Activated T-cell treated with anti-CD3 and anti-CD28 coated beads, Interleukin-2, amount 50 U/mL, for 72 hours (primary cell): ENCODE data around the gene HMHB1. TPM values are rescaled to one million over a fixed set of nuclear protein-coding genes. Genes with fewer than 3 reads are reported as not detected.

Experiments used
- ATAC-seq, 2 donors: fragments of 150-1000 bp; cut with Tn5 transposase; replicated peaks in 1 of 2; 2 replicates each; pipeline ENCODE4 v1.10.0; 2021; ENCODE audit warnings: moderate library complexity in 2 of 2, mild to moderate bottlenecking in 1 of 2
- DNase-seq, 2 donors: peaks; one replicate each; pipeline ENCODE4 v3.0.0; 2021 to 2022; ENCODE audit warnings: mixed read lengths in 1 of 2
- H3K27ac Mint-ChIP-seq: one replicate; pipeline ENCODE4 v1.8.0; 2022; ENCODE audit warnings: mild to moderate bottlenecking, moderate library complexity, mixed read lengths
- H3K27me3 Mint-ChIP-seq: one replicate; pipeline ENCODE4 v1.8.0; 2022; ENCODE audit warnings: low read depth, mixed read lengths
- H3K36me3 Mint-ChIP-seq, 2 donors: one replicate each; pipeline ENCODE4 v1.8.0; 2022; ENCODE audit warnings: mixed read lengths in 2 of 2, mild to moderate bottlenecking in 1 of 2; ENCODE audit not compliant: insufficient read depth in 2 of 2
- H3K4me1 Mint-ChIP-seq: one replicate; pipeline ENCODE4 v1.8.0; 2022; ENCODE audit warnings: low read depth, mixed read lengths
- H3K4me3 Mint-ChIP-seq, 2 donors: one replicate each; pipeline ENCODE4 v1.8.0; 2022; ENCODE audit warnings: mild to moderate bottlenecking in 2 of 2, mixed read lengths in 2 of 2, moderate library complexity in 2 of 2
- H3K9me3 Mint-ChIP-seq, 2 donors: one replicate each; pipeline ENCODE4 v1.8.0; 2022; ENCODE audit warnings: mixed read lengths in 2 of 2
- total RNA-seq, 2 donors: library from RNA; stranded (reverse); gene quantifications; one replicate each; pipeline ENCODE4 v1.2.3, GENCODE V29; 2022

HMHB1 gene
- total RNA-seq, 2 donors from 2014 or later: not detected

DNA sequence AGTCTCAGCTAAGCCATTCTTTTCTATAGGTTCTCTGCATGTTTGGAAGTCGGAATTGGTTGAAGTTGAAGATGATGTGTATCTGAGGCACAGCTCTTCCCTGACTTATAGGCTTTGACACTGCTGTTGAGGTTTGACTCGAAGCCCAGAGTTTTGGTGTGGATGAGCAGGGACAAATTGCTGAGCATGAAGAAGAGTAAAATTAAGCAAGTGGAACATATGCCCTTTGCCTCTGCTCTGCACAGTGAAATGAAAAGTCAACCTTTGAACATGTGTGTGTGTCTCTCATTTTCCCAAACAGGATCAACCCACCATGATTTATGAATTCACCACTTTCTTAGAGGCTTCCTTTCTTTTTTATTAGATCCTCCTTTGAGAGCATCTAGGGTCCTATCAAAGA is 8.5 kb downstream of the HMHB1 start:
- H3K4me1 Mint-ChIP-seq: no peaks in the 10 kb centered on the region
- peaks cover 6% of the 10 kb centered on the region for H3K27me3 Mint-ChIP-seq
- DNase-seq: no peak
- H3K36me3 Mint-ChIP-seq: no peaks in the 10 kb centered on the region
- H3K27ac Mint-ChIP-seq: no peak overlapping the region
- peaks cover 0 to 2% of the 10 kb centered on the region in 2 donors for H3K9me3 Mint-ChIP-seq
- ATAC-seq: no peak
- H3K4me3 Mint-ChIP-seq: no peak overlapping the region

DNA sequence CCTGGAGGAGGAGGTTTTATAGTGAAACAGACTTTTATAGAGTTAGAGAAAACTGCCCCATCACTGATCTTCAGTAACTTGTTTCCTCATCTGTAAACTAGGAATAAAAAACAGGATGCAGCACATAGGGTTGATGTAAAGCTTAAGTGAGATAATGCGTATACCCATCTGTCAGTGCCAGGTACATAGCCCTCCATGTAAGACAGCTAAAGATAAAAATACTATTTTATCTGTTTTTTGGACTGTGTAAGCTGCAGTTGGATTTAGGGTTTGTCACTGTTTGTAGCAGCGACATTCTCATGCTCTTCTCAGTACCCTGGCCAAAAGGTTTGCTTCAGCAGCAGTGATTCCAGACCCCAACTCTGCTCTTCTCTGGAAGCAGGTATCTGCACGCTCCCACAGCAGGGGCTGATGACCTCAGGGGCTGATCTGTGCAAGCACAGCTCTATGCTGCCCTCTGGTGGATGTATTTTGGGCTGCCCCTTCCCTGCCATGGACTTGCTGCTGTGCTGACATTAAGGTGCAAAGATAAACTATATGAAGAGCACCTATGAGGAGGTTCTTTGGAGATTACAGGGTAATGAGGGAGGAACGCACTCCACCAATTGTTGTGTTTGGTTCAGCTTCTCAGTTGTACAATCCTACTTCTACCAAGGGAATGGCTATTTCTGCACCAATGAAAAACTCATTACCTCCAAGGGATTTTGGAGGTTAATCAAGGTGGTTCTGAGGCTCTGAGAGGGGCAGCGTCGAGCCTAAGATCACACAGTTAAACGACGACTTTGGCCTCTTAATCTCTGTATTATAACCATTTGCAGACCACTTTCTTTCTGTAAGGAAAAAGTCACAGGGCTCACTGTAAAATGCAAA is 13.1 kb downstream of the HMHB1 start:
- peak; percentile 74 to 75 for ATAC-seq
- Mint-ChIP-seq H3K4me3 (no peak overlapping the region), H3K27me3 (no peaks in the 10 kb centered on the region), H3K27ac (no peak overlapping the region), H3K4me1 (peaks cover 20% of the 10 kb centered on the region), H3K36me3 (no peaks in the 10 kb centered on the region), H3K9me3 (no peaks in the 10 kb centered on the region)
- DNase-seq: peak; percentile 84 to 88

DNA sequence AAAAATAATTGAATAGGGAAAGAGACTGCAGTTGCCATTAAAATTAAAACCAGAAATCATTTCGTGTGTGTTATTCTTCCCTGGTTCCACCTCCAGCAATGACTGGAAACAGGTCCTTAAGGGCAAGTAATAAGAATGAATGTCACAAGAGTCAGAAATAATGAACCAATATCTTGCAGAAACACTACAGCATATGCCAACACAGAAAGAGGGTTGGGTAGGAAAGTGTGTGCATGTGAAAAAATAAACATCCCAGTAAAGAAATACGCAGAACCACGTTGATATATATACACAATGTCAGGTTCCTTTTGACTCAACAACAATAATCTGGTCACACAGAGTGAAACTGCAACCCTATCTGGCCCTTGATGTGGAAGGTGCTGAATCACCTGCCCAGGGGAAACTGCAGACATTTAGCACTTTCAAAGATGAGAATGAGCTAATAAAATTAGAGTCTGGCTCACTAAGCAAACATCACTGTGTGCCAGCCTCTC is 15.0 kb downstream of the HMHB1 start:
- H3K9me3 Mint-ChIP-seq: no peaks in the 10 kb centered on the region
- H3K4me1 Mint-ChIP-seq: peaks cover 20% of the 10 kb centered on the region

DNA sequence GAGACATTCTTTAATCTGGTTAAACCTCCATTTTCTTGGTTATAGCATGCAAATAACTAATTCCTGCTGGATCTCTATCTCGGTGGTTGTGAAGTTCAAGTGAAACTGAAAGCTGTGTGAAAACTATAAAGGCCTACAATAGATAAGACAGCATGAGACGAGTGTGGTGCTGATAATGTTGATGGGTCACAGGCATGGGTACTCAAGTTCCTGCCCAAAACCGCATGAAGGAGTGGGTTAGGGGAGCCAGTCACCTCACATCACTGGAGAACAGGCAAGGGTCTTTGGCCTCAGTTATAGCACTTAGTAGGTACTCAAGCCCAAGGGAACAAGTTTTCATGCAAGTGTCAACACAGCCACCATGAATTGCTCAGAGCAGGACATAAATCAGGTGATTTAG is 16.7 kb downstream of the HMHB1 start:
- Mint-ChIP-seq H3K36me3 (no peaks in the 10 kb centered on the region), H3K27me3 (no peaks in the 10 kb centered on the region), H3K4me1 (peaks cover 20% of the 10 kb centered on the region), H3K27ac (no peak overlapping the region), H3K9me3 (no peaks in the 10 kb centered on the region), H3K4me3 (peak overlapping the region; percentile 5 to 58)
- DNase-seq: peak in 1 of 2 donors; percentile 16
- peak; percentile 32 to 37 for ATAC-seq

More for the DNA sequence above, 15.0 kb downstream of the HMHB1 start:
- H3K27ac Mint-ChIP-seq: peak overlapping the region; percentile 9
- ATAC-seq (peak; percentile 93), DNase-seq (peak; percentile 51 to 63)
- no peaks in the 10 kb centered on the region for H3K36me3 Mint-ChIP-seq
- no peaks in the 10 kb centered on the region for H3K27me3 Mint-ChIP-seq
- H3K4me3 Mint-ChIP-seq: peak overlapping the region in 1 of 2 donors; percentile 31

DNA sequence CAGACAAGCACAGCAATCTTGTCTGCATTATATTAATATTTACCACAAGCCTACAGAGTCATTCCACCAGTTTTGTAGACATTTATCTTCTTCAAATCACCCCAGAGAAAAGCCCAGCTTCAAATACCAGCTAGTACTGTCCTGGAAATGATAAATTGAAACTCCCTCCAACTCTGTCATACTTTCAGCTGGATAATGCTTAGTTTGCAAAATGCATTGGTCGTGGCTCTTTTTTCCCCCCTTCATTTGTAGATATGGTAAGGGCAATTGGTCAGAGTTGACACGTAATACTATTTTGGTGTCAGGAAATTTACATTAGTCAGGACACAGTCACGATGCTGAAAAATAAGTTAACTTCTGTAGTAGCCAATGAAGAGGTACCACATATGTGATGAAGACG is 21.2 kb downstream of the HMHB1 start:
- Mint-ChIP-seq H3K9me3 (no peaks in the 10 kb centered on the region), H3K36me3 (no peaks in the 10 kb centered on the region), H3K27ac (no peak overlapping the region), H3K27me3 (no peaks in the 10 kb centered on the region), H3K4me1 (peaks cover 8% of the 10 kb centered on the region), H3K4me3 (no peak overlapping the region)
- ATAC-seq (no peak), DNase-seq (no peak)

DNA sequence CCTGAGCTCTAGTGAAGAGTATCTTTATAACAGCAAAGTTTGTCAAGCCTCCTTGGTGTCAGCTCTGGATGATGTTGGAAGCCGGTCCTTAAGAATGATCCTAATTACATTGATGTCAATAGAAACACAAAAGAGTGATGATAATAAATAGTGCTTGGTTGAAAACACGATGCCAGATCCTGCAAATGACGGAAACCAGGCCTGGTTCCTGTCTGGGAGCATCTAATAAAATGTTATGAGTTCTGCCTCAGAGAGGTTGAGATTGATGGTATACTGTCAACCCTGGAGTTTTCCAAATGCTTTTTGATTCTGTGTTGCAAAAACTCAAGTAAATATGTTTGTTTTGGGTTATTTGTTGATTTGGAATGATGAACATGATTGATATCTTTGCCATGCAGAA is 23.3 kb downstream of the HMHB1 start:
- Mint-ChIP-seq H3K27ac (no peak overlapping the region), H3K4me1 (no peaks in the 10 kb centered on the region), H3K9me3 (no peaks in the 10 kb centered on the region), H3K4me3 (no peak overlapping the region), H3K36me3 (no peaks in the 10 kb centered on the region), H3K27me3 (no peaks in the 10 kb centered on the region)
- ATAC-seq (no peak), DNase-seq (no peak)

DNA sequence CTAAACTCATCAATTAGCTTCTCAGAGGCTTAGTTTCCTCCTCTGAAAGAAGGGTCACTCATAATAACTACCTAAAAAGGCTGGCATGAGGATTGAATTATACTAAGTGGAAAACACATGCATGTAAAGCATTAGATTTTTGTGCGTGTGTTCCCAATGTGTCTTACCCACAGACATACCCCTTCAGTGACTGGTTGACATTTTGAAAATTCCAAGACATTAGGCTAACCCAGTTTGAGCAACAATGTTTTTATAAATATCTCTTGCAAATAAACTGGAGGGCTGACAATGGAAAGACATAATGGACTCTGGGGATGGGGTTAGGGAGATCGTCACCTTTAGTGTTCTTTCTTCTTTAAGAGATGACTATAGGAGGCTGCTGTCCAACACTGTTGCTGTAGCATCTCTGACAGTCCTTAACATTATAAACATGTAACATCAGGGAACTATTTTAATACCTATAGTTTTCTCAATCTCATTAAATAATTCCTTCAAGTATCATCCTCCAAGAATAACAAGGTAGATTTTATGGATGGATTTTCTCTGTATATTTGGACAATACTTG is 24.3 kb downstream of the HMHB1 start:
- H3K36me3 Mint-ChIP-seq: no peaks in the 10 kb centered on the region
- H3K4me3 Mint-ChIP-seq: no peak overlapping the region
- no peak overlapping the region for H3K27ac Mint-ChIP-seq
- no peaks in the 10 kb centered on the region for H3K4me1 Mint-ChIP-seq
- no peaks in the 10 kb centered on the region for H3K27me3 Mint-ChIP-seq
- ATAC-seq (no peak), DNase-seq (no peak)
- H3K9me3 Mint-ChIP-seq: no peaks in the 10 kb centered on the region

DNA sequence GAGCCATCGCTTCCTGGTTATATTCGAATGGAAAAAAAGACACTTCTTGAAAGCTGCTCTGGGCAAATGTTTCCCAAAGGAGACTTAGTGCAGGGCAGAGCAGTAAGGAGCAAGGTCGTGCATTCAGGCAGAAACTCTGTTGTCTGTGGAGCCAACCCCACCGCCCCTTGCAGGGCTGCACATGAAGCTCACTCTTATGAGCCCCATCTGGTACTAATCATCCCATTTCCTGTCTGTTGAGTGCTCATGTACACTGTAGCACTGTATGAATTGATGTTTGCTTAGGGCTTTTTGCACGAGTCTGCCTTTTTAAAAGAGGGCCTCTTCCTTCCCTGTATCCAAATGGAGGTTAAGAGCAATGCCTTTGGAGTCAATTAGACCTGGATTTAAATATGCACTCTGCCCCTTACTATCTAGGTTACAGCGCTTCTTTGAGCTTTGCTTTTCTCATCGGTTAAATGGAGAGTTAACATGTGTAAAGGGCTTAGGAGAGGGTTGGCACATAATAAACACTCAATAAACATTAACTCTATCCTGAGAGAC is 25.4 kb downstream of the HMHB1 start:
- Mint-ChIP-seq H3K36me3 (no peaks in the 10 kb centered on the region), H3K9me3 (no peaks in the 10 kb centered on the region), H3K4me3 (no peak overlapping the region), H3K27ac (no peak overlapping the region), H3K4me1 (no peaks in the 10 kb centered on the region), H3K27me3 (no peaks in the 10 kb centered on the region)
- no peak for ATAC-seq
- no peak for DNase-seq

DNA sequence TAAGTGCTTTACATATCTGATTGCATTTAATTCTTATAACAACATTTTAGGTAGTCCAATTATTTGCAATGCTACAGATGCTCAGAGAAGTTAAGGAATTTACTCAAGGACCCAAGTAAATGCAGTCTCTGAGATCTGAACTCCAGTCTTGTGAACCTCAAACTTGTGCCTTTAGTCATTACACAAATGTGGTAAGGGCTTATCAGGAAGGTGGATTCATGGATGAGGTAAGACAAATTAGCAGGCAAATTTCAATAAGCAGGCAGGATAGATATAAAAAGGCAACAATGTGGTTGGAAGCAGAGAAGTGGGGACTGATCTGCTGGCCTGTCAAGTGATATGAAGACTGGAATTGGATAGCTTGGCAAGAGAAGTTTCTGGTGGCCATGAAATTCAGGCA is 29.5 kb downstream of the HMHB1 start:
- ATAC-seq: no peak
- Mint-ChIP-seq H3K27me3 (peaks cover 6% of the 10 kb centered on the region), H3K4me3 (no peak overlapping the region), H3K9me3 (no peaks in the 10 kb centered on the region), H3K4me1 (no peaks in the 10 kb centered on the region), H3K27ac (no peak overlapping the region), H3K36me3 (no peaks in the 10 kb centered on the region)
- no peak for DNase-seq

DNA sequence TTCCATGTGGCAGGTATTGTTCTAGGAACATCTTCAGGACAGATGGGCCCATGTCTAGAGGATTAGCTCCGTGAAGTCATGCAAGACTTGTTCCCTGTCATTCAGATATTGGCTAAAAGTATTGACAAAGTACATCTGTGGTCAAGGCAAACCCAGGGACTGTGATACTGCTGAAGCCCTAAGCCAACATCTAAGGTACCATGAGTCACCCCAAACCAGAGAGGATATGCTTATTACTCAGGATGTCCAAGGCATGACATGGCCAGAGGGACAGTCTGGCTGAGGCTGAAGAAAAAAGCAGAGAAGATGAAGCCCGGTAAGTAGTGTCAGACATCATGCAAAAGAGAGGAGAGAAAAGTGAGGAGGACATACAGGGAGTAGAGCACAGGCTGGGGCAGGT is 31.0 kb downstream of the HMHB1 start:
- Mint-ChIP-seq H3K27me3 (peaks cover 6% of the 10 kb centered on the region), H3K27ac (no peak overlapping the region), H3K36me3 (no peaks in the 10 kb centered on the region), H3K4me1 (no peaks in the 10 kb centered on the region), H3K4me3 (no peak overlapping the region), H3K9me3 (no peaks in the 10 kb centered on the region)
- ATAC-seq (no peak), DNase-seq (no peak)

DNA sequence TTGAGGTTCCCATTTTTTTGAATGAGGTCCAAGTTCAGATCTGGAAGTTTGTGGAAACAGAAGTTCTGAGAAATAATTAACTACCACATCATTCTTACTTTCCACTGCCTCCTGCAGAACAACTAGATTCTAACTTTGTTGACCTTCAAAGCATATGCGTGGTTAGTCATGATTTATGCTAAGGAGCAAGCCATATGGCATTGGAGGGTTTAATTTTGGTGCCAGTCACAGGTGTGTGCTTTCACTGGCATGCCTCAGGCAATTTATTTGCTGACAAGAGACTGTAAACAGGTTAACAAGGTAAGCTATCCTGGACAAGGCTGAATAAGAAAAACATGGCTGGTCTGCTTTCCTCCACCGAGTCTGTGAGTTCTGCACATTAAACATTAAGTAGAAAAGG is 31.5 kb downstream of the HMHB1 start:
- ATAC-seq: no peak

DNA sequence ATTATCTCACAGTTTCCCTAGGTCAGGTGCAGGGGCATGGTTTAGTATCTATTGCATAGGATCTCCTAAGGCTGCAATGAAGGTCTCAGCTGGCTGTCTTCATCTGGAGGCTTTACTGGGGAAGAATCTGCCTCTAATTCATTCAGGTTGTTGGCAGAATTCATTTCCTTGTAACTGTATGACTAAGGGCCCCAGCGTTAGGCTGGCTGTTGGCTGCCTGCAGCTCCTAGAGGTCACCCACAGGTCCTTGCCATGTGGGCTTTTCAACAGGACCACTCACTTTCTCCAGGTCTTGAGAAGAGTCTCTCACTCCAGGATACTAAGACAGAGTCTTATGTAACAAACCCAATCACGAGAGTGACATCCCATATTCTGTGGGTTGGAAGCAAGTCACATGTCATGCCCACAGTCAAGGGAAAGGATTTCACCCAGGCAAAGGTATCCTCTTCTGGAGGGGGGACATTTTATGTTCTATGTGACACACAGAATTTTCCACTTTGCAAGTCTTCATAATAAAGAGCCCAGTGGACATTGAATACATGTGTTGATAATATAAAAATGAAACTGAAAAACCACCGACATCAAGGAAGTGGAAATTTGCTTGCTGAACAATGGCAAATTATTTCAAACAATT is 38.2 kb downstream of the HMHB1 start:
- ATAC-seq: no peak
- Mint-ChIP-seq H3K36me3 (peaks cover 3 to 7% of the 10 kb centered on the region in 2 donors), H3K9me3 (peaks cover 0 to 2% of the 10 kb centered on the region in 2 donors), H3K27me3 (no peaks in the 10 kb centered on the region), H3K4me3 (no peak overlapping the region), H3K4me1 (no peaks in the 10 kb centered on the region), H3K27ac (no peak overlapping the region)
- DNase-seq: no peak

More for the DNA sequence above, 31.5 kb downstream of the HMHB1 start:
- no peak for DNase-seq
- Mint-ChIP-seq H3K36me3 (no peaks in the 10 kb centered on the region), H3K4me1 (no peaks in the 10 kb centered on the region), H3K27ac (no peak overlapping the region), H3K27me3 (peaks cover 6% of the 10 kb centered on the region), H3K9me3 (no peaks in the 10 kb centered on the region), H3K4me3 (no peak overlapping the region)

DNA sequence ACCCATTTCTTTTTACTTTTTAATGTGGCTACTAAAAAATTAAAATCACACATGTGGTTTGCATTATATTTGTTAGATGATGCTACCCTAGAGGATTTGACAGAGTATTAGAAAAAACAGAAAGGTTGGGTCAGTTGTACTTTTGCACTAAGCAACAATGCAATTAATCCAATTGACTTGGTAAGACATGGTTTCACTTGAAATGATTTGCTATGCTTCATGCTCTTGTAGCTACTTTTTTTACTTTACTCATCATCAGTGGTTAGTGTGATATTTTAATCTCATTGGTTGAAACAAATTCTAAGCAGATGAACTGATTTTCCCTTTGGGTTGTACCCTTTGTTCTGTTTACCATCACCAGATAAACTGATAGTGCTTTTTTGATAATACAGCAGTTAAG is 39.4 kb downstream of the HMHB1 start:
- no peaks in the 10 kb centered on the region for H3K27me3 Mint-ChIP-seq
- ATAC-seq: no peak
- DNase-seq: no peak
- no peak overlapping the region for H3K27ac Mint-ChIP-seq
- H3K9me3 Mint-ChIP-seq: peaks cover 0 to 2% of the 10 kb centered on the region in 2 donors
- no peaks in the 10 kb centered on the region for H3K4me1 Mint-ChIP-seq
- H3K4me3 Mint-ChIP-seq: no peak overlapping the region
- peaks cover 3 to 7% of the 10 kb centered on the region in 2 donors for H3K36me3 Mint-ChIP-seq
